Endothelial cell of umbilical vein (primary cell): ENCODE data around the gene USP48.

Source experiments
- POLR2A ChIP-seq: IDR thresholded peaks from 2 replicates; pipeline ENCODE4 v1.6.1; 2012; ENCODE audit warnings: low read depth, mild to moderate bottlenecking, control low read depth, low read length
- POLR2AphosphoS5 ChIP-seq: IDR thresholded peaks from 2 replicates; pipeline ENCODE4 v1.6.1; 2012; ENCODE audit warnings: low read depth, mild to moderate bottlenecking, control low read depth, low read length, moderate library complexity; ENCODE audit not compliant: insufficient read depth
- TF ChIP-seq, protein P1 (sequence below), 2 donors: IDR thresholded peaks; 1 replicate in 1 of 2; 2 replicates in 1 of 2; pipeline ENCODE4 v1.5.1; 2011; ENCODE audit warnings: low read length in 2 of 2, mild to moderate bottlenecking in 2 of 2, moderate library complexity in 2 of 2, control low read depth in 1 of 2, inconsistent platforms in 1 of 2, low read depth in 1 of 2; ENCODE audit not compliant: insufficient read depth in 1 of 2; ENCODE audit errors: extremely low read depth in 1 of 2

DNA sequence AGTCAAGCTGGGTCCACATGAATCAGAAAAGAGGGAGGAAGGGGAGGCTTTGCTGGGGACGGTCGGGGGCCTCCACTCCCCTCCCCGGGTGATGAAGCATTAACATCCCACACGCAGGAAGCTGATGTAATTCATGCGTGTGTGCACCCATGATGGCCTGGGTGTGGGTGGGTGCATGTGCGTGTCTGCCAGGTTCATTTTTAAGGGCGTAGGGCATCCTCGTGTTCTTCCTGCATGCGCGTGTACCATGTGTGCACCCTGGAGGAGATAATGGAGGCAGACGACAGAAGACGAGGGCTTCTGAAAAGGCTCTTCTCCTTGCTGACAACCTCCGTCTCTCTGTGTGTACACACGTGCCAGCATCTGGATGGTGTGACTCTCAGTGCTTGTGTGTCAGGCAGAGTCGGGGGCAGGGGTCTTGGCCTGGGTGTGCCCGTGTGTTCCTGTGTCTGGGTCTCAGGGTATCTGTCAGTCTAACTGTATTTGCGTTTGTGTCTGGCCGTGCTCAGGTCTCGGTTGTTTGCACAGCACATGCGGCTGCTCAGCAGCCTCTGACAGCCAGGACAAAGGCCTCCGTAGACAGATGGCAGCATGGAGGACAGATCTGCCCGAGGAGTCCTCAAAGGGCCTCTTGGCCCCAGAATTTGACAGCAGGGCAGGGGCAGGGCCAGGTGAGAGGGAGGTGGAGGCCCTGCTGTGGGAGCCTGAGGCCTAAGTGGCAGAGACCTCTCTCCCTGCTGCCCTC lies 116.2 kb downstream of the USP48 start:
- TF ChIP-seq, protein P1, sequence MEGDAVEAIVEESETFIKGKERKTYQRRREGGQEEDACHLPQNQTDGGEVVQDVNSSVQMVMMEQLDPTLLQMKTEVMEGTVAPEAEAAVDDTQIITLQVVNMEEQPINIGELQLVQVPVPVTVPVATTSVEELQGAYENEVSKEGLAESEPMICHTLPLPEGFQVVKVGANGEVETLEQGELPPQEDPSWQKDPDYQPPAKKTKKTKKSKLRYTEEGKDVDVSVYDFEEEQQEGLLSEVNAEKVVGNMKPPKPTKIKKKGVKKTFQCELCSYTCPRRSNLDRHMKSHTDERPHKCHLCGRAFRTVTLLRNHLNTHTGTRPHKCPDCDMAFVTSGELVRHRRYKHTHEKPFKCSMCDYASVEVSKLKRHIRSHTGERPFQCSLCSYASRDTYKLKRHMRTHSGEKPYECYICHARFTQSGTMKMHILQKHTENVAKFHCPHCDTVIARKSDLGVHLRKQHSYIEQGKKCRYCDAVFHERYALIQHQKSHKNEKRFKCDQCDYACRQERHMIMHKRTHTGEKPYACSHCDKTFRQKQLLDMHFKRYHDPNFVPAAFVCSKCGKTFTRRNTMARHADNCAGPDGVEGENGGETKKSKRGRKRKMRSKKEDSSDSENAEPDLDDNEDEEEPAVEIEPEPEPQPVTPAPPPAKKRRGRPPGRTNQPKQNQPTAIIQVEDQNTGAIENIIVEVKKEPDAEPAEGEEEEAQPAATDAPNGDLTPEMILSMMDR (IDR thresholded peaks at IDR 0.05; ENCODE audit: extremely low read depth in 1 of 2, insufficient read depth in 1 of 2, low read depth in 1 of 2, low read length in 2 of 2): no peak
- TF ChIP-seq POLR2AphosphoS5 (no peak), POLR2A (no peak)
